ENCODE results near the gene PCSK6. TPM values are rescaled to one million over a fixed set of nuclear protein-coding genes. Genes with fewer than 3 reads are reported as not detected.
"Not testable (repeated sequence)": the region's sequence is repeated elsewhere in the genome, so short reads cannot be mapped to it uniquely, and the experiment has no call there.

The PCSK6 gene
- total RNA-seq, 2 donors from 2014 or later: 5.1 to 8.8 TPM

DNA sequence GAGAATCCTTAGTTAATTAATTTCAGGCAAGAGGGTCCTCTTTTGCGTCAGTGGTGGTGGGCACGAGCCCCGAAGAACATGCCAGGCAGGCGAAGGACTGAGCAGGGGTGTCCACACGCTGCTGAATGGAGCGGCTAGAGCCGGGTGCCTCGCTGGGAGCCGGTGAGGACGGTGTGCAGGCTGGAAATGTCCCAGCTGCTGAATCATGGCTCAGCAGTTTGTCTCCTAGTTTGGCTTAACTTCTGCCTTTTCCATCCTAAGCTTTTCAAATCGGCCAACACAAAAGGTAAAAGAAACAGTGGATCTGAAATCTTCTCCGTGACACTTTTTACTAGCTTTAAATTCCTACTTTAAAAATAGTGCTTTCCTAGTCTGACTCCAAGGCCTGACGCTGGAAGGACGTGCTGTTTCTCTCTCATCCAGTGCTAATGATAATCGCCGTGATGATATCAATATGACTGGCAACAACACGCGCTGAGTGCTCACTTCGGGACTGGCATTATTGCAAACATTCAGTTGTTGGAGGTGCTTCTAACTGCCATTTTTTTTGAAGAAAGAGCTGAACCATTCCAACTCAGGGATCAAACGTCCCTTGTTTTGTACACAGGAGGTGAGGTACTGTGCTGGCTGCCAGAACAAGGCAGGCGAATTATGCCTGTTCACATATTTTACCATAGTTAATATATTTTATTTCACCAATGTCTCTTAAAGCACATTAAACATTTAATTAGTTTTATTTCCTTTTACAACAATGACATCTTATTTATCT, 19.8 kb downstream of the PCSK6 start:
- TF ChIP-seq, protein P1, sequence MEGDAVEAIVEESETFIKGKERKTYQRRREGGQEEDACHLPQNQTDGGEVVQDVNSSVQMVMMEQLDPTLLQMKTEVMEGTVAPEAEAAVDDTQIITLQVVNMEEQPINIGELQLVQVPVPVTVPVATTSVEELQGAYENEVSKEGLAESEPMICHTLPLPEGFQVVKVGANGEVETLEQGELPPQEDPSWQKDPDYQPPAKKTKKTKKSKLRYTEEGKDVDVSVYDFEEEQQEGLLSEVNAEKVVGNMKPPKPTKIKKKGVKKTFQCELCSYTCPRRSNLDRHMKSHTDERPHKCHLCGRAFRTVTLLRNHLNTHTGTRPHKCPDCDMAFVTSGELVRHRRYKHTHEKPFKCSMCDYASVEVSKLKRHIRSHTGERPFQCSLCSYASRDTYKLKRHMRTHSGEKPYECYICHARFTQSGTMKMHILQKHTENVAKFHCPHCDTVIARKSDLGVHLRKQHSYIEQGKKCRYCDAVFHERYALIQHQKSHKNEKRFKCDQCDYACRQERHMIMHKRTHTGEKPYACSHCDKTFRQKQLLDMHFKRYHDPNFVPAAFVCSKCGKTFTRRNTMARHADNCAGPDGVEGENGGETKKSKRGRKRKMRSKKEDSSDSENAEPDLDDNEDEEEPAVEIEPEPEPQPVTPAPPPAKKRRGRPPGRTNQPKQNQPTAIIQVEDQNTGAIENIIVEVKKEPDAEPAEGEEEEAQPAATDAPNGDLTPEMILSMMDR (IDR thresholded peaks at IDR 0.05): no peak
- no peak overlapping the region for H3K4me3 ChIP-seq
- no peaks in the 10 kb centered on the region for H3K9me3 ChIP-seq
- no peaks in the 10 kb centered on the region for H3K36me3 ChIP-seq
- H3K27ac ChIP-seq: no peak overlapping the region
- no peaks in the 10 kb centered on the region for H3K27me3 ChIP-seq (replicated peaks; ENCODE audit: insufficient read depth)
- no peak for DNase-seq (ENCODE audit: low spot score)
- no peaks in the 10 kb centered on the region for H3K4me1 ChIP-seq (ENCODE audit: control insufficient read depth in 1 of 2, low read depth in 2 of 2)
- no peak for ATAC-seq (ENCODE audit: insufficient number of reproducible peaks, low FRiP score, low read depth)

DNA sequence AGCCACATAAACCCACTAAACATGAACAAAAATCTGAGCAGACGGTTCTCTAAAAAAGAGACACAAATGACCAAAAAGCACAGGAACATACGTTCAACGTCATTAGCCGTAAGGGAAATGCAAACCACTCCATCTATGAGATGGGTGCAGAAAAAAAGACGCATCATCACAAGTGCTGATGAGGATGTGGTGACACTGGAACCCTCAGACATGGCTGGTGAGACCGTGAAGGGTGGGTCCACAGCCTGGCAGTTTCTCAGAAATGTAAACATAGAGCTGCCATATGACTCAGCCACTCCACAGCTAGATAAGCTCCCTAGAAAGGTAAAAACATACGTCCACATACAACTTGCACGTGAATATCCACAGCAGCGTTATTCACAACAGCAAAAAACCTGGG, 23.3 kb downstream of the PCSK6 start:
- DNase-seq (ENCODE audit: low spot score): no peak
- no peaks in the 10 kb centered on the region for H3K36me3 ChIP-seq
- no peak overlapping the region for H3K4me3 ChIP-seq
- no peaks in the 10 kb centered on the region for H3K27me3 ChIP-seq (replicated peaks; ENCODE audit: insufficient read depth)
- H3K9me3 ChIP-seq: no peaks in the 10 kb centered on the region
- H3K27ac ChIP-seq: no peak overlapping the region
- H3K4me1 ChIP-seq (ENCODE audit: control insufficient read depth in 1 of 2, low read depth in 2 of 2): no peaks in the 10 kb centered on the region
- TF ChIP-seq, protein P1 (IDR thresholded peaks at IDR 0.05): no peak
- no peak for ATAC-seq (ENCODE audit: insufficient number of reproducible peaks, low FRiP score, low read depth)

DNA sequence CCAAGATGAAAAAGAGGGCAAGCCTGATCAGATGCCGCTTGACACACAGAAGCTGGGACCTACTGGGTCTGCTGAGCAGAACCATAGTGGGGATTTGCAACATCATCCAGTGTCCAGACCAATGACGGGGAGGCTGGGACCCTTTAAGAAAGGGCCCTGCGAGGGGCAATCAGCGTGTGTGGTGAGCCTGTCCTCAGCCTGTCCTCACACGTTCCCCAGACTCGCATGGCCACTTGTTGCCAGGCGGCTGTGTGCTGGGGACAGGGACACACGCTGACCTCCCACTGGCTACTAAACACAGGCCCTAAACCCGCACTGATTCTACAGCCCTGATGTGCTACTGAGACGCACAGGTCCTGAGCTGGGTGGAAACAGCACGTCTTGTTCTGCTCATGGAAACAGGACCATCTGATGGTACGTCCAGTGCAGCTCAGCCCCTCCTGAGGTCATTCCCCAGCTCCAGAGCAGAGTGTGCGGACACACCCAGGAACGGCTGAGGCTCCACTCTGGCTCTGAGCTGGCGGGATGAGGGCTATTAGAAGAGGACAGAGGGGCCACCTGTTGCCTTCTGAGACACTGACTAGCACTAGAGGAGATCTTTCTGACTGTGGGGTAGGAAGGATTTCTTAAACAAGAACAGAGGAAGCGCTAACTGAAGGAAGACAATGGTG, 24.4 kb downstream of the PCSK6 start:
- TF ChIP-seq, protein P1 (IDR thresholded peaks at IDR 0.05): no peak
- DNase-seq (ENCODE audit: low spot score): no peak
- Histone ChIP-seq H3K4me3 (no peak overlapping the region), H3K27me3 (replicated peaks; ENCODE audit: insufficient read depth) (no peaks in the 10 kb centered on the region), H3K9me3 (no peaks in the 10 kb centered on the region), H3K27ac (no peak overlapping the region), H3K36me3 (no peaks in the 10 kb centered on the region), H3K4me1 (ENCODE audit: control insufficient read depth in 1 of 2, low read depth in 2 of 2) (no peaks in the 10 kb centered on the region)
- no peak for ATAC-seq (ENCODE audit: insufficient number of reproducible peaks, low FRiP score, low read depth)

DNA sequence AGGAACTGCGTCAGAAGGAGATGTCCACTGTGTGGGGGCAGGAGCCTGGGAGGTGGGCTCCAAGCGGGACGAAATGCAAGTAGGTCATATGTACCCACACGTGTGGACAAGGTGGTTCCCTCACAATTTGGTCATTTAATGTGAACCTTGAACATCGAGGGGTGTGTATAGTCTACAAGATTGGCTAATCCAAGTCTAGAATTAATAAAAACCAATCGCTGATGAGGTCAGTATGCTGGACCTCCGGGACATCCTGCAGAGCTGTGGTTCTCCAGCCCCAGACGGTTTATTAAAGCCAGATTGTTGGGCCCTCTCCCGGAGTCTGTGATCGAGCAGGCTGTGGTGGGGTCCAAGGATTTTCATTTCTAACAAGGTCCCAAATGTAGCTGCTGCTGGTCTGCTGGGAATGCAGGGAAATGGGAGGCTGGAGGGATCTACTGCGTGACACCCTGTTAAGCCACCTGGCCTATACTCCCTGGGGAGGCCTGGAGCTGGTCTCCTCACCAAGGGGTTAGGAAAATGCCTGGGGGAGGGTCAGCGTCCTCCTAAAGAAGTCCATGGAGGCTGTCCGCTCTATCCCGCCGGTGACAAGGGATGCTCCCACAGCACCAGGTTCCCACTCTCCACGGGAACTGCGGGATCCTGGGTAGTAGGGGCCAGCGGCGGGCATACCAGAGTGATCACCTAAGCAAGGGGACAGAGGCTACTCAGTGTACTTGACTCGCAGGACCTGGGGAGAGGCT, 25.1 kb downstream of the PCSK6 start:
- ATAC-seq (ENCODE audit: insufficient number of reproducible peaks, low FRiP score, low read depth) (no peak), DNase-seq (ENCODE audit: low spot score) (no peak)
- Histone ChIP-seq H3K36me3 (no peaks in the 10 kb centered on the region), H3K27ac (no peak overlapping the region), H3K4me1 (ENCODE audit: control insufficient read depth in 1 of 2, low read depth in 2 of 2) (no peaks in the 10 kb centered on the region), H3K27me3 (replicated peaks; ENCODE audit: insufficient read depth) (no peaks in the 10 kb centered on the region), H3K9me3 (no peaks in the 10 kb centered on the region), H3K4me3 (no peak overlapping the region)
- TF ChIP-seq, protein P1 (IDR thresholded peaks at IDR 0.05): no peak

DNA sequence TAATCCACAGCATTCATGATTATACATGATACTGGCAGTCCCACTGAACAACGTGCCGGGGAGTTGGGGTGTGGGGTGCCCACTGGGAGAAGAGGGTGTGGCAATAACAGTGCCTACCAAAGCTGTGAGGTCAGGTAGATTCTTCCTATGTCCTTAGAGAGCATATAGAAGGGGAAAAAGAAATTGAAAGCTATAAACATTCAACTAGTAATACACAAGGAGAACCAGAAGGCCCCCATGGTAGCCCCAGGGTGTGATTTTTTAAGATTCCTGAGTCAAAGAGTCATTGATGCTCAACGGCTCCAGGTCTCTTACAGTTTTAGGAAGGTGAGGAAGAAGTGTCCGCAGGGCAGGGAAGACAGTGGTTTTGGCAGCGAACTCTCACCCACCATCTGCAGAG, 25.8 kb downstream of the PCSK6 start:
- not testable (repeated sequence) for H3K4me1 ChIP-seq (ENCODE audit: control insufficient read depth in 1 of 2, low read depth in 2 of 2); H3K9me3 ChIP-seq; H3K27ac ChIP-seq; DNase-seq (ENCODE audit: low spot score); H3K36me3 ChIP-seq; H3K4me3 ChIP-seq; ATAC-seq (ENCODE audit: insufficient number of reproducible peaks, low FRiP score, low read depth); H3K27me3 ChIP-seq (replicated peaks; ENCODE audit: insufficient read depth)
